ENCODE results near the gene GTF2E1. TPM values are rescaled to one million over a fixed set of nuclear protein-coding genes. Genes with fewer than 3 reads are reported as not detected.

The GTF2E1 gene
- total RNA-seq, 1 donor from 2014 or later, result 31.6 TPM

DNA sequence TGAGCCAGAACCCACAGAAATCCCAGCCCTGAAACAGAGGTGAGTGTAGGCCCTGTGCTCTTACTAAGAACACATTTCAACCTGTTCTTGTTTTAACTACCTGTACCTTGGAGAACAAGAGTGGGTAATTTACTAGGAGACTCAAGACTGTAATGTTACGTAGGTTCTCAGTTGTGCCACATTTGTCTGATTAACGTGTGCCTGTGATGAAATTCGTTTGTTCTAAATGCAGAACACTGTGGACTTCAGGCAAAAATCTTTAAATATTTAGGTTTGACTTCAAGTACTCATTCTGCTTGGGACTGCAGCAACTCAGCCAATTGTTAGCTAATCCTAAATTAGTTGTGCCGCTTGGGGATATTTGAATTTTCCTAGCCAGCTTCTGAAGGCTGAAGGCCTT lies 28.3 kb downstream of the GTF2E1 start:
- Histone ChIP-seq H3K9me3 (ENCODE audit: insufficient read depth, low read depth, low read length) (no peaks in the 10 kb centered on the region), H3K9ac (ENCODE audit: low read length) (no peak overlapping the region), H4K20me1 (ENCODE audit: insufficient read depth, low read length) (no peaks in the 10 kb centered on the region), H3K4me1 (ENCODE audit: insufficient read depth, low read length) (peaks cover 28% of the 10 kb centered on the region), H3K36me3 (ENCODE audit: insufficient read depth, low read length) (peaks cover 6% of the 10 kb centered on the region), H3K27ac (ENCODE audit: low read depth, low read length) (no peak overlapping the region), H3K4me3 (ENCODE audit: insufficient read depth, low read depth, low read length) (no peak overlapping the region), H3K27me3 (ENCODE audit: insufficient read depth, low read length) (no peaks in the 10 kb centered on the region), H3K4me2 (ENCODE audit: low read length) (no peak overlapping the region), H3K79me2 (ENCODE audit: insufficient read depth, low read length) (peaks cover 54% of the 10 kb centered on the region), H2AFZ (ENCODE audit: low read depth, low read length) (no peak overlapping the region)
- Mint-ChIP-seq H3K9me3 (ENCODE audit: unreplicated experiment) (no peaks in the 10 kb centered on the region), H3K4me1 (ENCODE audit: low read depth, unreplicated experiment) (peaks cover 24% of the 10 kb centered on the region), H3K36me3 (ENCODE audit: low read depth, unreplicated experiment) (no peaks in the 10 kb centered on the region), H3K27me3 (ENCODE audit: low read depth, unreplicated experiment) (no peaks in the 10 kb centered on the region), H3K27ac (ENCODE audit: unreplicated experiment) (no peak overlapping the region), H3K4me3 (ENCODE audit: unreplicated experiment) (no peak overlapping the region)
- DNase-seq (ENCODE audit: low read depth) (no peak), FAIRE-seq (no peak)
- TF ChIP-seq, protein P1, sequence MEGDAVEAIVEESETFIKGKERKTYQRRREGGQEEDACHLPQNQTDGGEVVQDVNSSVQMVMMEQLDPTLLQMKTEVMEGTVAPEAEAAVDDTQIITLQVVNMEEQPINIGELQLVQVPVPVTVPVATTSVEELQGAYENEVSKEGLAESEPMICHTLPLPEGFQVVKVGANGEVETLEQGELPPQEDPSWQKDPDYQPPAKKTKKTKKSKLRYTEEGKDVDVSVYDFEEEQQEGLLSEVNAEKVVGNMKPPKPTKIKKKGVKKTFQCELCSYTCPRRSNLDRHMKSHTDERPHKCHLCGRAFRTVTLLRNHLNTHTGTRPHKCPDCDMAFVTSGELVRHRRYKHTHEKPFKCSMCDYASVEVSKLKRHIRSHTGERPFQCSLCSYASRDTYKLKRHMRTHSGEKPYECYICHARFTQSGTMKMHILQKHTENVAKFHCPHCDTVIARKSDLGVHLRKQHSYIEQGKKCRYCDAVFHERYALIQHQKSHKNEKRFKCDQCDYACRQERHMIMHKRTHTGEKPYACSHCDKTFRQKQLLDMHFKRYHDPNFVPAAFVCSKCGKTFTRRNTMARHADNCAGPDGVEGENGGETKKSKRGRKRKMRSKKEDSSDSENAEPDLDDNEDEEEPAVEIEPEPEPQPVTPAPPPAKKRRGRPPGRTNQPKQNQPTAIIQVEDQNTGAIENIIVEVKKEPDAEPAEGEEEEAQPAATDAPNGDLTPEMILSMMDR (IDR thresholded peaks at IDR 0.05; ENCODE audit: insufficient read depth, low read depth, low read length), result no peak
- TF ChIP-seq EZH2 (IDR thresholded peaks at IDR 0.05; ENCODE audit: insufficient read depth, low read length), result no peak

DNA sequence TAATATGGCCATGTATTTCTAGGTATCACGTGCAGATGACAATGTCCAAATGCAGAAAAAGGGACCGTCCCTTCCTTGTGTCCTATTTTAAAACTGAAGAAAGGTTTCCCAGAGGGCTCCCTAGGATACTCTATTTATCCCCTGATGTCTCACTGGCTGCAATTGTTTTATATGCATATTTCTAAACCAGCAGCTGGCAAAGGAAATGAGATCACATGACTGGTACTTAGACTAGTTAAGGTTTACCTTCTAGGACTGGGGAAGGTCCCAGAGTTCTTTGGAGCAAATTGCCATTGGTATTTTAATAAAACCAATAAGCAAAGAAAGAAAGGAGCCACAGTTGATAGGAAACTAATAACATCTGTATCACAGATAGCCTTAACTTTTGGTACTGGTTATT lies 29.5 kb downstream of the GTF2E1 start:
- DNase-seq (ENCODE audit: low read depth) (no peak), FAIRE-seq (no peak)
- Histone ChIP-seq H4K20me1 (ENCODE audit: insufficient read depth, low read length) (no peaks in the 10 kb centered on the region), H3K27me3 (ENCODE audit: insufficient read depth, low read length) (no peaks in the 10 kb centered on the region), H3K79me2 (ENCODE audit: insufficient read depth, low read length) (peaks cover 45% of the 10 kb centered on the region), H3K9me3 (ENCODE audit: insufficient read depth, low read depth, low read length) (no peaks in the 10 kb centered on the region), H3K4me2 (ENCODE audit: low read length) (no peak overlapping the region), H2AFZ (ENCODE audit: low read depth, low read length) (no peak overlapping the region), H3K4me1 (ENCODE audit: insufficient read depth, low read length) (peaks cover 27% of the 10 kb centered on the region), H3K9ac (ENCODE audit: low read length) (no peak overlapping the region), H3K4me3 (ENCODE audit: insufficient read depth, low read depth, low read length) (no peak overlapping the region), H3K27ac (ENCODE audit: low read depth, low read length) (no peak overlapping the region), H3K36me3 (ENCODE audit: insufficient read depth, low read length) (peaks cover 9% of the 10 kb centered on the region)
- Mint-ChIP-seq H3K9me3 (ENCODE audit: unreplicated experiment) (no peaks in the 10 kb centered on the region), H3K27me3 (ENCODE audit: low read depth, unreplicated experiment) (no peaks in the 10 kb centered on the region), H3K36me3 (ENCODE audit: low read depth, unreplicated experiment) (peaks cover 4% of the 10 kb centered on the region), H3K27ac (ENCODE audit: unreplicated experiment) (no peak overlapping the region), H3K4me1 (ENCODE audit: low read depth, unreplicated experiment) (peaks cover 16% of the 10 kb centered on the region), H3K4me3 (ENCODE audit: unreplicated experiment) (no peak overlapping the region)
- no peak for TF ChIP-seq EZH2 (IDR thresholded peaks at IDR 0.05; ENCODE audit: insufficient read depth, low read length)
- TF ChIP-seq, protein P1 (IDR thresholded peaks at IDR 0.05; ENCODE audit: insufficient read depth, low read depth, low read length), result no peak

GRCh38 chr3:120773932-120774331 lies 31.4 kb downstream of the GTF2E1 start:
- Histone ChIP-seq H4K20me1 (ENCODE audit: insufficient read depth, low read length) (no peaks in the 10 kb centered on the region), H3K9me3 (ENCODE audit: insufficient read depth, low read depth, low read length) (no peaks in the 10 kb centered on the region), H3K79me2 (ENCODE audit: insufficient read depth, low read length) (peaks cover 27% of the 10 kb centered on the region), H3K4me2 (ENCODE audit: low read length) (peak overlapping the region; percentile 77), H3K36me3 (ENCODE audit: insufficient read depth, low read length) (peaks cover 9% of the 10 kb centered on the region), H3K27ac (ENCODE audit: low read depth, low read length) (peak overlapping the region; percentile 44), H3K27me3 (ENCODE audit: insufficient read depth, low read length) (no peaks in the 10 kb centered on the region), H3K4me1 (ENCODE audit: insufficient read depth, low read length) (peaks cover 22% of the 10 kb centered on the region), H3K4me3 (ENCODE audit: insufficient read depth, low read depth, low read length) (no peak overlapping the region), H3K9ac (ENCODE audit: low read length) (peak overlapping the region; percentile 4), H2AFZ (ENCODE audit: low read depth, low read length) (no peak overlapping the region)
- H3K36me3 Mint-ChIP-seq (ENCODE audit: low read depth, unreplicated experiment), result peaks cover 4% of the 10 kb centered on the region
- DNase-seq (ENCODE audit: low read depth) (peak; percentile 83), FAIRE-seq (peak; percentile 60)
- no peaks in the 10 kb centered on the region for H3K9me3 Mint-ChIP-seq (ENCODE audit: unreplicated experiment)
- TF ChIP-seq, protein P1 (IDR thresholded peaks at IDR 0.05; ENCODE audit: insufficient read depth, low read depth, low read length), result no peak
- no peak for TF ChIP-seq EZH2 (IDR thresholded peaks at IDR 0.05; ENCODE audit: insufficient read depth, low read length)
- no peak overlapping the region for H3K4me3 Mint-ChIP-seq (ENCODE audit: unreplicated experiment)
- peaks cover 9% of the 10 kb centered on the region for H3K4me1 Mint-ChIP-seq (ENCODE audit: low read depth, unreplicated experiment)
- H3K27me3 Mint-ChIP-seq (ENCODE audit: low read depth, unreplicated experiment), result no peaks in the 10 kb centered on the region
- no peak overlapping the region for H3K27ac Mint-ChIP-seq (ENCODE audit: unreplicated experiment)
